ENCODE results near the gene RBM43. TPM values are rescaled to one million over a fixed set of nuclear protein-coding genes. Genes with fewer than 3 reads are reported as not detected.

RBM43 gene
- total and polyA plus RNA-seq, 9 of the 15 experiments (the other 6 are each of a cell fraction or from before 2014, with no cell fraction given) = 1.3 to 6.9 (median 3.8) TPM

DNA sequence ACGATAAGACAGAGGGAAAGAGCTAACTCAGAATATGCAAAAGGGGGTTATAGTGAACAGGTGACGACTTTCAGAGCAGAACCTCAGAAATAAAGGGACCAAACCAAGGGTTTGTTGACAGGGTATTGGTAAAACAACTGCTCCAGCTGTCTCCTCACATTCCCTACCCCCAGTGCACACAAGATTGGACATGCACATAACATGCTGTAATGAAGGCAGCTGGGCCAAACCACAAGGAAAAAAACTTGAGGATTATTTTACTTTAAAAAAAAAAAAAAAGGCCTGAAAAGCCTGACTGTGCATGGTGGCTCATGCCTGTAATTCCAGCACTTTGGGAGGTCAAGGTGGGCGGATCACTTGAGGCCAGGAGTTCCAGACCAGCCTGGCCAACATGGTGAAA, 3.5 kb downstream of the RBM43 start:
- POLR2A ChIA-PET = interaction anchor here (0.7 kb wide), 1 partner anchor 9 kb away, joined by 3 read pairs; no protein-coding TSS in a partner anchor
- TF ChIP-seq, protein P1, sequence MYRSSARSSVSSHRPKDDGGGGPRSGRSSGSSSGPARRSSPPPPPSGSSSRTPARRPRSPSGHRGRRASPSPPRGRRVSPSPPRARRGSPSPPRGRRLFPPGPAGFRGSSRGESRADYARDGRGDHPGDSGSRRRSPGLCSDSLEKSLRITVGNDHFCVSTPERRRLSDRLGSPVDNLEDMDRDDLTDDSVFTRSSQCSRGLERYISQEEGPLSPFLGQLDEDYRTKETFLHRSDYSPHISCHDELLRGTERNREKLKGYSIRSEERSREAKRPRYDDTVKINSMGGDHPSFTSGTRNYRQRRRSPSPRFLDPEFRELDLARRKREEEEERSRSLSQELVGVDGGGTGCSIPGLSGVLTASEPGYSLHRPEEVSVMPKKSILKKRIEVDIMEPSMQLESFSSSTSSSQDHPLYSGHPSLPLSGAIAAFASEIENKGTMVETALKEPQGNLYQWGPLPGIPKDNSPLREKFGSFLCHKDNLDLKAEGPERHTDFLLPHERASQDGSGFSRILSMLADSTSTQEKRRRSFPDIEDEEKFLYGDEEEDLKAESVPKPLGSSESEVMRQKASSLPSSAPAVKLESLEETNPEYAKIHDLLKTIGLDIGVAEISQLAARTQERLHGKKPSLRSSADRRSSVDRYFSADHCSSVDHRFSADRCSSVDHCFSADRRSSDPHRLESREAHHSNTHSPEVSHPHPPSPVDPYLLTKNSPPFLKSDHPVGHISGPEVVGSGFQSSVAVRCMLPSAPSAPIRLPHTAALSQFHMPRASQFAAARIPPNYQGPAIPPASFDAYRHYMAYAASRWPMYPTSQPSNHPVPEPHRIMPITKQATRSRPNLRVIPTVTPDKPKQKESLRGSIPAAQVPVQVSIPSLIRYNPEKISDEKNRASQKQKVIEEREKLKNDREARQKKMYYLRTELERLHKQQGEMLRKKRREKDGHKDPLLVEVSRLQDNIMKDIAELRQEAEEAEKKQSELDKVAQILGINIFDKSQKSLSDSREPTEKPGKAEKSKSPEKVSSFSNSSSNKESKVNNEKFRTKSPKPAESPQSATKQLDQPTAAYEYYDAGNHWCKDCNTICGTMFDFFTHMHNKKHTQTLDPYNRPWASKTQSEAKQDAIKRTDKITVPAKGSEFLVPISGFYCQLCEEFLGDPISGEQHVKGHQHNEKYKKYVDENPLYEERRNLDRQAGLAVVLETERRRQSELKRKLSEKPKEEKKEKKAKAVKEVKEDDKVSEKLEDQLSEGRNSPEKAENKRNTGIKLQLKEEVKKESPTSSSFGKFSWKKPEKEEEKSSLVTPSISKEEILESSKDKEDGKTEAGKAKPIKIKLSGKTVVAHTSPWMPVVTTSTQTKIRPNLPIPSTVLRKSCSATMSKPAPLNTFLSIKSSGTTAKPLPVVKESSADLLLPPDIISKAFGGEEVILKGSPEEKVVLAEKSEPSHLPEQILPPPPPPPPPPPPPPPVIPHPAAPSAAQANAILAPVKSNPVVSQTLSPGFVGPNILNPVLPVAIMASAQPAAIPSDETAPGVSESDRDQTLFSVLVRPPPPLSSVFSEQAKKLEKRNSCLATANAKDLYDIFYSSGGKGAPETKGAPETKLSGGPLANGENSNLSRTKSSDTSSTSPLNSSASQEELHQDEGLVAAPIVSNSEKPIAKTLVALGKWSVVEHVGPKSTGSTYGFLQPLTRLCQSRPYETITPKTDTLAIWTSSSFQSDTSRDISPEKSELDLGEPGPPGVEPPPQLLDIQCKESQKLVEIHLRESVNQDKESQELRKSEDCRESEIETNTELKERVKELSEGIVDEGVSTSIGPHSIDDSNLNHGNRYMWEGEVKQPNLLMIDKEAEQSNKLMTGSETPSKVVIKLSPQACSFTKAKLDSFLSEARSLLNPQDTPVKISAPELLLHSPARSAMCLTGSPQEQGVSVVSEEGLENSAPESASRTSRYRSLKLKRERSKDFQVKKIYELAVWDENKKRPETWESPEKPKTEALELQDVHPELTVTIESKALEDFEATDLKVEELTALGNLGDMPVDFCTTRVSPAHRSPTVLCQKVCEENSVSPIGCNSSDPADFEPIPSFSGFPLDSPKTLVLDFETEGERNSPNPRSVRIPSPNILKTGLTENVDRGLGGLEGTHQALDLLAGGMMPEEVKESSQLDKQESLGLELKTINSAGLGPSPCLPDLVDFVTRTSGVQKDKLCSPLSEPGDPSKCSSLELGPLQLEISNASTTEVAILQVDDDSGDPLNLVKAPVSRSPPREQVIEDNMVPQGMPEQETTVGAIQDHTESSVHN (IDR thresholded peaks at IDR 0.05; ENCODE audit: borderline replicate concordance in 1 of 2, low read depth in 1 of 2) = no peak
- TF ChIP-seq CBFA2T3 (IDR thresholded peaks at IDR 0.05) (no peak), PTBP1 (IDR thresholded peaks at IDR 0.05; ENCODE audit: low read depth, low read length) (no peak), RUNX1 (IDR thresholded peaks at IDR 0.05; ENCODE audit: low read depth) (no peak), XRCC4 (IDR thresholded peaks at IDR 0.05; ENCODE audit: extremely low read depth, insufficient read depth, insufficient read length) (no peak), BRD4 (IDR thresholded peaks at IDR 0.05) (no peak), ZNF239 (CRISPR knock-in tag; IDR thresholded peaks at IDR 0.05) (no peak), SNRNP70 (optimal IDR thresholded peaks at IDR 0.05; ENCODE audit: low read depth, low read length) (no peak), MBD2 (IDR thresholded peaks at IDR 0.05; ENCODE audit: borderline replicate concordance, low read depth) (no peak), NCOA2 (IDR thresholded peaks at IDR 0.05; ENCODE audit: partially characterized antibody in 2 of 2) (no peak), SIN3B (IDR thresholded peaks at IDR 0.05; ENCODE audit: low read depth) (no peak)
- TF ChIP-seq, protein P2, sequence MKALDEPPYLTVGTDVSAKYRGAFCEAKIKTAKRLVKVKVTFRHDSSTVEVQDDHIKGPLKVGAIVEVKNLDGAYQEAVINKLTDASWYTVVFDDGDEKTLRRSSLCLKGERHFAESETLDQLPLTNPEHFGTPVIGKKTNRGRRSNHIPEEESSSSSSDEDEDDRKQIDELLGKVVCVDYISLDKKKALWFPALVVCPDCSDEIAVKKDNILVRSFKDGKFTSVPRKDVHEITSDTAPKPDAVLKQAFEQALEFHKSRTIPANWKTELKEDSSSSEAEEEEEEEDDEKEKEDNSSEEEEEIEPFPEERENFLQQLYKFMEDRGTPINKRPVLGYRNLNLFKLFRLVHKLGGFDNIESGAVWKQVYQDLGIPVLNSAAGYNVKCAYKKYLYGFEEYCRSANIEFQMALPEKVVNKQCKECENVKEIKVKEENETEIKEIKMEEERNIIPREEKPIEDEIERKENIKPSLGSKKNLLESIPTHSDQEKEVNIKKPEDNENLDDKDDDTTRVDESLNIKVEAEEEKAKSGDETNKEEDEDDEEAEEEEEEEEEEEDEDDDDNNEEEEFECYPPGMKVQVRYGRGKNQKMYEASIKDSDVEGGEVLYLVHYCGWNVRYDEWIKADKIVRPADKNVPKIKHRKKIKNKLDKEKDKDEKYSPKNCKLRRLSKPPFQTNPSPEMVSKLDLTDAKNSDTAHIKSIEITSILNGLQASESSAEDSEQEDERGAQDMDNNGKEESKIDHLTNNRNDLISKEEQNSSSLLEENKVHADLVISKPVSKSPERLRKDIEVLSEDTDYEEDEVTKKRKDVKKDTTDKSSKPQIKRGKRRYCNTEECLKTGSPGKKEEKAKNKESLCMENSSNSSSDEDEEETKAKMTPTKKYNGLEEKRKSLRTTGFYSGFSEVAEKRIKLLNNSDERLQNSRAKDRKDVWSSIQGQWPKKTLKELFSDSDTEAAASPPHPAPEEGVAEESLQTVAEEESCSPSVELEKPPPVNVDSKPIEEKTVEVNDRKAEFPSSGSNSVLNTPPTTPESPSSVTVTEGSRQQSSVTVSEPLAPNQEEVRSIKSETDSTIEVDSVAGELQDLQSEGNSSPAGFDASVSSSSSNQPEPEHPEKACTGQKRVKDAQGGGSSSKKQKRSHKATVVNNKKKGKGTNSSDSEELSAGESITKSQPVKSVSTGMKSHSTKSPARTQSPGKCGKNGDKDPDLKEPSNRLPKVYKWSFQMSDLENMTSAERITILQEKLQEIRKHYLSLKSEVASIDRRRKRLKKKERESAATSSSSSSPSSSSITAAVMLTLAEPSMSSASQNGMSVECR (CRISPR knock-in tag; IDR thresholded peaks at IDR 0.05) = no peak

More for the DNA sequence above, 3.5 kb downstream of the RBM43 start:
- no peak overlapping the region for H3K4me3 ChIP-seq
- no peak for DNase-seq (ENCODE audit: extremely low read depth in 1 of 4, low spot score in 3 of 4)
- intact Hi-C loops (cut with micrococcal nuclease) (no loop called here), in situ Hi-C loops (cut with MboI) (no loop called here)
- CTCF ChIA-PET (ENCODE audit: low intra/inter-chr PET ratio) = no interaction called here
- BruUV-seq (replicated peaks) = no TSS peak
- no peaks in the 10 kb centered on the region for H4K20me1 ChIP-seq (replicated peaks; ENCODE audit: control insufficient read depth, insufficient read depth, low read length)
- peaks cover 3% of the 10 kb centered on the region; the same call in 1 of the 3 replicates for H3K79me2 ChIP-seq (ENCODE audit: control insufficient read depth, insufficient read depth, low read length)
- no peaks in the 10 kb centered on the region for H3K36me3 ChIP-seq (ENCODE audit: control insufficient read depth, insufficient read depth, low read length)
- no peak overlapping the region for H3K4me2 ChIP-seq (ENCODE audit: insufficient read depth, low read length)
- 78% methylated on average over 3 of the region's 3 CpGs for WGBS (ENCODE audit: insufficient coverage, low coverage, missing lambda C conversion rate)
- no peak overlapping the region for H3K9ac ChIP-seq (ENCODE audit: insufficient read depth in 1 of 2, low read depth in 2 of 2, low read length in 2 of 2)
- H3K9me1 ChIP-seq (ENCODE audit: control insufficient read depth, insufficient read depth, low read length) = no peaks in the 10 kb centered on the region
- no peak overlapping the region for H3K27ac ChIP-seq (ENCODE audit: extremely low read depth, low read depth, low read length)
- no peak for FAIRE-seq
- ATAC-seq = no peak
- H3K4me1 ChIP-seq (replicated peaks in 1 of 2; ENCODE audit: control insufficient read depth in 2 of 2, insufficient read depth in 2 of 2, low read length in 2 of 2) = peaks cover 13 to 14% of the 10 kb centered on the region in 2 experiments
- H3K9me3 ChIP-seq (replicated peaks; ENCODE audit: control insufficient read depth, insufficient read depth, low read depth, low read length) = no peaks in the 10 kb centered on the region
- no peak overlapping the region for H2AFZ ChIP-seq (ENCODE audit: low read depth, low read length)
- no peaks in the 10 kb centered on the region for H3K27me3 ChIP-seq (ENCODE audit: control insufficient read depth in 2 of 2, insufficient read depth in 2 of 2, low read length in 2 of 2)

Data from K562 (cell line).